ENCODE data around the gene UTS2R. TPM values are rescaled to one million over a fixed set of nuclear protein-coding genes. Genes with fewer than 3 reads are reported as not detected.
A peak's percentile ranks its signal among the peaks of the same experiment; 100 is the strongest.

The UTS2R gene
- total RNA-seq, 1 experiment from 2014 or later: not detected

GRCh38 chr17:82329683-82330321 lies 41.8 kb upstream of the UTS2R start:
- H3K36me3 Mint-ChIP-seq (ENCODE audit: insufficient read depth, unreplicated experiment): no peaks in the 10 kb centered on the region
- CTCF ChIA-PET: no interaction called here
- H3K4me1 Mint-ChIP-seq (ENCODE audit: insufficient read depth, unreplicated experiment): peaks cover 8% of the 10 kb centered on the region
- no peaks in the 10 kb centered on the region for H3K27me3 Mint-ChIP-seq (ENCODE audit: insufficient read depth, unreplicated experiment)
- H3K9me3 Mint-ChIP-seq (ENCODE audit: unreplicated experiment): no peaks in the 10 kb centered on the region
- BruUV-seq (replicated peaks): no TSS peak
- POLR2A ChIA-PET: interaction anchor here (0.9 to 1.4 kb wide), 2 partner anchors 32 to 48 kb away, joined by 3 to 5 read pairs; no protein-coding TSS in a partner anchor
- no peak overlapping the region for H3K4me3 Mint-ChIP-seq (ENCODE audit: unreplicated experiment)
- intact Hi-C loops (cut with micrococcal nuclease): no loop called here
- no peak for TF ChIP-seq CTCF (IDR thresholded peaks at IDR 0.05; ENCODE audit: unreplicated experiment)
- no peak for DNase-seq (ENCODE audit: unreplicated experiment)
- no peak overlapping the region for H3K27ac Mint-ChIP-seq (ENCODE audit: low read depth, unreplicated experiment)

GRCh38 chr17:82330322-82331239 lies 41.0 kb upstream of the UTS2R start:
- POLR2A ChIA-PET: interaction anchor here (0.9 to 1.4 kb wide), 2 partner anchors 32 to 49 kb away, joined by 3 to 5 read pairs; no protein-coding TSS in a partner anchor
- no peaks in the 10 kb centered on the region for H3K27me3 Mint-ChIP-seq (ENCODE audit: insufficient read depth, unreplicated experiment)
- H3K4me1 Mint-ChIP-seq (ENCODE audit: insufficient read depth, unreplicated experiment): peaks cover 16% of the 10 kb centered on the region
- CTCF ChIA-PET: interaction anchor here (0.6 kb wide), 1 partner anchor 200 kb away, joined by 3 read pairs; no protein-coding TSS in a partner anchor
- H3K36me3 Mint-ChIP-seq (ENCODE audit: insufficient read depth, unreplicated experiment): peaks cover 2% of the 10 kb centered on the region
- peak; percentile 77 for DNase-seq (ENCODE audit: unreplicated experiment)
- no peaks in the 10 kb centered on the region for H3K9me3 Mint-ChIP-seq (ENCODE audit: unreplicated experiment)
- intact Hi-C loops (cut with micrococcal nuclease): no loop called here
- H3K4me3 Mint-ChIP-seq (ENCODE audit: unreplicated experiment): no peak overlapping the region
- no TSS peak for BruUV-seq (replicated peaks)
- no peak for TF ChIP-seq CTCF (IDR thresholded peaks at IDR 0.05; ENCODE audit: unreplicated experiment)
- H3K27ac Mint-ChIP-seq (ENCODE audit: low read depth, unreplicated experiment): no peak overlapping the region

GRCh38 chr17:82331345-82331939 lies 40.1 kb upstream of the UTS2R start:
- no peaks in the 10 kb centered on the region for H3K9me3 Mint-ChIP-seq (ENCODE audit: unreplicated experiment)
- intact Hi-C loops (cut with micrococcal nuclease): no loop called here
- no peaks in the 10 kb centered on the region for H3K27me3 Mint-ChIP-seq (ENCODE audit: insufficient read depth, unreplicated experiment)
- no peak for DNase-seq (ENCODE audit: unreplicated experiment)
- ChIA-PET CTCF (interaction anchor here (0.6 kb wide), 1 partner anchor 199 kb away, joined by 3 read pairs; no protein-coding TSS in a partner anchor), POLR2A (interaction anchor here (1.4 to 4.7 kb wide), 4 partner anchors 13 to 50 kb away, joined by 3 to 88 read pairs (median 6); no protein-coding TSS in a partner anchor)
- H3K36me3 Mint-ChIP-seq (ENCODE audit: insufficient read depth, unreplicated experiment): peaks cover 6% of the 10 kb centered on the region
- H3K4me1 Mint-ChIP-seq (ENCODE audit: insufficient read depth, unreplicated experiment): peaks cover 16% of the 10 kb centered on the region
- no TSS peak for BruUV-seq (replicated peaks)
- peak overlapping the region; percentile 85 for H3K4me3 Mint-ChIP-seq (ENCODE audit: unreplicated experiment)
- no peak for TF ChIP-seq CTCF (IDR thresholded peaks at IDR 0.05; ENCODE audit: unreplicated experiment)
- H3K27ac Mint-ChIP-seq (ENCODE audit: low read depth, unreplicated experiment): no peak overlapping the region
